GM23338 (cell line): ENCODE data around the gene OR52L1.

Experiments used
- EZH2 ChIP-seq: fragments of 200-600 bp; sonication (generic); IDR thresholded peaks from one replicate; pipeline ENCODE4 v1.8.0; 2017; ENCODE audit warnings: antibody characterized with exemption, mild to moderate bottlenecking, low read depth; ENCODE audit not compliant: unreplicated experiment
- REST ChIP-seq: IDR thresholded peaks from one replicate; pipeline ENCODE4 v1.6.1; 2018; ENCODE audit warnings: antibody characterized with exemption; ENCODE audit not compliant: unreplicated experiment
- TF ChIP-seq, protein P1 (sequence below), 2 experiments: fragments of 200-600 bp in 1 of 2; sonication (generic) in 1 of 2; conservative IDR thresholded peaks; 2 replicates each; pipeline versions ENCODE4 v1.5.1 to v1.6.1; 2016 to 2017; ENCODE audit warnings: antibody characterized with exemption in 2 of 2, low read depth in 2 of 2, mild to moderate bottlenecking in 2 of 2, moderate library complexity in 1 of 2

GRCh38 chr11:5966958-5967357 lies 19.8 kb downstream of the OR52L1 start:
- TF ChIP-seq, protein P1, sequence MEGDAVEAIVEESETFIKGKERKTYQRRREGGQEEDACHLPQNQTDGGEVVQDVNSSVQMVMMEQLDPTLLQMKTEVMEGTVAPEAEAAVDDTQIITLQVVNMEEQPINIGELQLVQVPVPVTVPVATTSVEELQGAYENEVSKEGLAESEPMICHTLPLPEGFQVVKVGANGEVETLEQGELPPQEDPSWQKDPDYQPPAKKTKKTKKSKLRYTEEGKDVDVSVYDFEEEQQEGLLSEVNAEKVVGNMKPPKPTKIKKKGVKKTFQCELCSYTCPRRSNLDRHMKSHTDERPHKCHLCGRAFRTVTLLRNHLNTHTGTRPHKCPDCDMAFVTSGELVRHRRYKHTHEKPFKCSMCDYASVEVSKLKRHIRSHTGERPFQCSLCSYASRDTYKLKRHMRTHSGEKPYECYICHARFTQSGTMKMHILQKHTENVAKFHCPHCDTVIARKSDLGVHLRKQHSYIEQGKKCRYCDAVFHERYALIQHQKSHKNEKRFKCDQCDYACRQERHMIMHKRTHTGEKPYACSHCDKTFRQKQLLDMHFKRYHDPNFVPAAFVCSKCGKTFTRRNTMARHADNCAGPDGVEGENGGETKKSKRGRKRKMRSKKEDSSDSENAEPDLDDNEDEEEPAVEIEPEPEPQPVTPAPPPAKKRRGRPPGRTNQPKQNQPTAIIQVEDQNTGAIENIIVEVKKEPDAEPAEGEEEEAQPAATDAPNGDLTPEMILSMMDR (conservative IDR thresholded peaks at IDR 0.05; ENCODE audit: low read depth in 2 of 2) = no peak
- no peak for TF ChIP-seq EZH2
- TF ChIP-seq REST = no peak
